HFFc6 (cell line): ENCODE results near the gene COX14. TPM values are rescaled to one million over a fixed set of nuclear protein-coding genes. Genes with fewer than 3 reads are reported as not detected.

Source experiments
- DNase-seq: peaks from one replicate; pipeline ENCODE4 v3.0.0-alpha.2; 2018
- H3K27ac Mint-ChIP-seq: 2 replicates; pipeline ENCODE4 v1.8.0; 2020; ENCODE audit warnings: mild to moderate bottlenecking, mixed read lengths
- H3K27me3 Mint-ChIP-seq: 2 replicates; pipeline ENCODE4 v1.8.0; 2021; ENCODE audit warnings: mild to moderate bottlenecking, moderate library complexity, mixed read lengths; ENCODE audit not compliant: insufficient read depth
- H3K36me3 Mint-ChIP-seq: 2 replicates; pipeline ENCODE4 v1.8.0; 2021; ENCODE audit warnings: low read depth, mixed read lengths
- H3K4me1 Mint-ChIP-seq: 2 replicates; pipeline ENCODE4 v1.8.0; 2020; ENCODE audit warnings: low read depth, mixed read lengths
- H3K4me3 Mint-ChIP-seq: 2 replicates; pipeline ENCODE4 v1.8.0; 2020; ENCODE audit warnings: mild to moderate bottlenecking, moderate library complexity, mixed read lengths
- H3K9me3 Mint-ChIP-seq: 2 replicates; pipeline ENCODE4 v1.8.0; 2020; ENCODE audit warnings: mild to moderate bottlenecking, mixed read lengths
- total RNA-seq, 6 experiments: library from RNA; stranded (reverse); fragmentation: NEBNext Ultra II Directional; extraction: Animal tissue kit (Norgen Biotek cat#: 25700); gene quantifications; 2 replicates in 1 of 6; 3 replicates in 5 of 6; pipeline ENCODE4 v1.2.3, GENCODE V29; 2021
- TF ChIP-seq, protein P1 (sequence below): fragments of 200-600 bp; sonication (generic); IDR thresholded peaks from 2 replicates; pipeline ENCODE4 v1.5.0; 2021; ENCODE audit warnings: antibody characterized with exemption, mild to moderate bottlenecking

The COX14 gene
- total RNA-seq, 6 experiments from 2014 or later = 44.4 to 77.8 (median 53.4) TPM

DNA sequence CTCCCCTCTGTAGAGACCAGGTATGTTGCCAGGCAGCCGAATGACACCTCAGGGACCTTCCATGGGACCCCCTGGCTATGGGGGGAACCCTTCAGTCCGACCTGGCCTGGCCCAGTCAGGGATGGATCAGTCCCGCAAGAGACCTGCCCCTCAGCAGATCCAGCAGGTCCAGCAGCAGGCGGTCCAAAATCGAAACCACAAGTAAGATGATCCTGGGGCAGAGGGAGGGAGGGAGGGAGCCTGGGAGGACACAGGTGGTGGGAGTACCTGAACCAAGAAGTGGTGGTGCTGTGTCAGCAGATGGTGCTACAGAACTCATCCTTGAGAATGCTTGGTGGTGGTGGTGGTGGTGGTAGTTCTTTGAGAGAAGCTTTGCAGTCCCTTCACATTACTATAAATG is 25.9 kb upstream of the COX14 start:
- DNase-seq = no peak
- peak overlapping the region; percentile 76 for H3K27ac Mint-ChIP-seq
- no peaks in the 10 kb centered on the region for H3K9me3 Mint-ChIP-seq
- no peaks in the 10 kb centered on the region; the same call in 1 of the 2 replicates for H3K27me3 Mint-ChIP-seq
- TF ChIP-seq, protein P1, sequence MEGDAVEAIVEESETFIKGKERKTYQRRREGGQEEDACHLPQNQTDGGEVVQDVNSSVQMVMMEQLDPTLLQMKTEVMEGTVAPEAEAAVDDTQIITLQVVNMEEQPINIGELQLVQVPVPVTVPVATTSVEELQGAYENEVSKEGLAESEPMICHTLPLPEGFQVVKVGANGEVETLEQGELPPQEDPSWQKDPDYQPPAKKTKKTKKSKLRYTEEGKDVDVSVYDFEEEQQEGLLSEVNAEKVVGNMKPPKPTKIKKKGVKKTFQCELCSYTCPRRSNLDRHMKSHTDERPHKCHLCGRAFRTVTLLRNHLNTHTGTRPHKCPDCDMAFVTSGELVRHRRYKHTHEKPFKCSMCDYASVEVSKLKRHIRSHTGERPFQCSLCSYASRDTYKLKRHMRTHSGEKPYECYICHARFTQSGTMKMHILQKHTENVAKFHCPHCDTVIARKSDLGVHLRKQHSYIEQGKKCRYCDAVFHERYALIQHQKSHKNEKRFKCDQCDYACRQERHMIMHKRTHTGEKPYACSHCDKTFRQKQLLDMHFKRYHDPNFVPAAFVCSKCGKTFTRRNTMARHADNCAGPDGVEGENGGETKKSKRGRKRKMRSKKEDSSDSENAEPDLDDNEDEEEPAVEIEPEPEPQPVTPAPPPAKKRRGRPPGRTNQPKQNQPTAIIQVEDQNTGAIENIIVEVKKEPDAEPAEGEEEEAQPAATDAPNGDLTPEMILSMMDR = no peak
- H3K36me3 Mint-ChIP-seq = peaks cover 19% of the 10 kb centered on the region
- peak overlapping the region; percentile 92 for H3K4me3 Mint-ChIP-seq
- peaks cover 50% of the 10 kb centered on the region for H3K4me1 Mint-ChIP-seq

DNA sequence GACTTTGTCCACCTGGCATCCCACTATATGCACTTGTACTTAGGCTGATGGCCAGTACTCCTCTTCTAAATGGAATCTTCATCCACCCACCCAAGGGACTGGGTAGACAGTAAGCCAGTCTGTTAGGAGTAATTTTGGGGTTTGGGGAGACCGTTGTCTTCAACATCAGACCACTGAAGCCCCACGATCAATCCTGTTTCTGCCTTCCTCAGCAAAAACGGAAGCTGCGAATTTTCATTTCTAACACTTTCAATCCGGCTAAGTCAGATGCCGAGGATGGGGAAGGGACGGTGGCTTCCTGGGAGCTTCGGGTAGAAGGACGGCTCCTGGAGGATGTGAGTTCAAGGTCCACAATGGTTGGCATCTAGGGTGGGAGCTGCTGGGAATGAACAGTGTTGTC is 24.9 kb upstream of the COX14 start:
- Mint-ChIP-seq H3K4me1 (peaks cover 50% of the 10 kb centered on the region), H3K27me3 (no peaks in the 10 kb centered on the region; the same call in 1 of the 2 replicates), H3K4me3 (peak overlapping the region; percentile 92; the same call in 1 of the 2 replicates), H3K36me3 (peaks cover 24% of the 10 kb centered on the region), H3K9me3 (no peaks in the 10 kb centered on the region), H3K27ac (peak overlapping the region; percentile 85)
- no peak for DNase-seq
- TF ChIP-seq, protein P1 = no peak

DNA sequence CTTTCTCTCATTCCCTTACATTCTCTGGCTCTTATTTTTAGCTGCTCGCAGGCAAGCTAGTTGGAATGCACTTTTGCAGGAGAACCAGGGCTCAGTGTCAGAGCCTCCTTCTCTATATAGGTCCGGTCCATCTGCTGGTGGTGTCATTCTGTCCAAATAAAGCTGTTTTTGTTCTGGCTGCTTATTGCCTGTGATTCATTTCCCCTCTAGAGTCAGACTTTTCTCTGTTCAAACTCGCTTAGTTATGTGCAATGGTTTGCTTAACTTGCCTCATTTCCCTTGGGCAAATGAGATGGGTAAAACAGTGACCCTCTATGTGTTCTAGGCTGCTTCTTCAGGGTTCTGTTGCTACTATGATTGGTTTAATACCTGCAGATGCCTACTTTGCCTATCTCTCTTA is 24.0 kb upstream of the COX14 start:
- peaks cover 50% of the 10 kb centered on the region for H3K4me1 Mint-ChIP-seq
- H3K4me3 Mint-ChIP-seq = peak overlapping the region; percentile 67
- no peaks in the 10 kb centered on the region; the same call in 1 of the 2 replicates for H3K27me3 Mint-ChIP-seq
- H3K36me3 Mint-ChIP-seq = peaks cover 24% of the 10 kb centered on the region
- H3K9me3 Mint-ChIP-seq = no peaks in the 10 kb centered on the region
- DNase-seq = peak; percentile 64
- TF ChIP-seq, protein P1 = no peak
- peak overlapping the region; percentile 85 for H3K27ac Mint-ChIP-seq

DNA sequence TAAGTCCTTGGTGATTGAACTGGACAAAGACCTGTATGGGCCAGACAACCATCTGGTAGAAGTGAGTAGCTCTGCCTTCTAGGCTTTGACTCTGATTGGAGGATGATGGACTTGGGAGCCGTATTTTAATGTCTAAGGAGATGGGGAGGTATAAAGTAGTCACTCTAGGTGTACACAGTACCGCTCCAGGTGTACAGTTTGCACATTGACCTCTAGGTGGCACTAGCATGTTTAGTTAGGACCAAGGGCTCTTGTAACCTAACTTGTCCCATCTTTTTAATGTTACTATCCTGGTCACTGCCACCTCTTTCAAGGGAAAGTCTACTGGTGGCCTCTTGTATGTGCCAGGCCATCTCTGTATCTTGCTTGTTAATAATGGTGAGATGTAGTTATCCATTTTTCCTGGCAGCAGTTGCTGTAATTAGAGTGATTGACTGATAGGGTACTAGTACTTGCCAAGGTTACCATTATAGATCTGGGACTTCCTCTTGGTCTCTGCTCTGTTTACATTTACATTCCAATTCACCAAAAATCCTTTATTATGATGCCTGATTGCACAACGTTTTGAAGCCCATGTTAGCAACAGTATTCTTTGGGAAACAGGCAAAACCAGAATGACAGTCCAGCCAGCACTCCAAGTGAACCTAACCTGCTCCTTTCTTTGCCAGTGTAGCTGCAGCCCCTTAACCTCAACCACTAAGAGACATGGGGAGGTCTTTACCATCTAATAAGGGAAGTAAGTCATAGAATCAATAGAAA is 23.3 kb upstream of the COX14 start:
- Mint-ChIP-seq H3K9me3 (no peaks in the 10 kb centered on the region), H3K4me1 (peaks cover 45% of the 10 kb centered on the region), H3K27me3 (no peaks in the 10 kb centered on the region; the same call in 1 of the 2 replicates), H3K4me3 (peak overlapping the region; percentile 67), H3K36me3 (peaks cover 24% of the 10 kb centered on the region), H3K27ac (peak overlapping the region; percentile 85)
- DNase-seq = peak; percentile 39
- TF ChIP-seq, protein P1 = peak; percentile 90

DNA sequence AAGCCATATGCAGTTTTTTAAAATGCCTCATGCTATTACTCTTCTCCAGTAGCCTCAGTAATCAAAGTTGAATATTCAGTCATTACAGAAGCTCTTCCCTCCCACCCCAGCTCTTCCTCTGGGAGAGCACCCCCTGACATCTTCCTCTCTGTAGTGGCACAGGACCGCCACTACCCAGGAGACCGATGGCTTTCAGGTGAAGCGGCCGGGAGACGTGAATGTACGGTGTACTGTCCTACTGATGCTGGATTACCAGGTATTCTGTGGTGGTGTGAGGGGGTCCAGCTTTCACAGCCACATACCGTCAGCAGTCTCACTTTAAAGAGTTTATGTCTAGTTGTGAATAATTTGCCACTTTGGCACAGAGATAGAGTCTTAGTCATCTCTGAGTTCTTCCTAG is 22.3 kb upstream of the COX14 start:
- TF ChIP-seq, protein P1 = no peak
- Mint-ChIP-seq H3K27me3 (no peaks in the 10 kb centered on the region; the same call in 1 of the 2 replicates), H3K36me3 (peaks cover 24% of the 10 kb centered on the region), H3K27ac (no peak overlapping the region), H3K4me3 (no peak overlapping the region), H3K9me3 (no peaks in the 10 kb centered on the region), H3K4me1 (peaks cover 43% of the 10 kb centered on the region)
- DNase-seq = no peak
